ENCODE measurements around the gene TMEM201.

The TMEM201 gene

GRCh38 chr1:9597361-9598315, 8.9 kb downstream of the TMEM201 start:
- no peak overlapping the region for H3K4me3 ChIP-seq (ENCODE audit: low read depth, low read length)
- in situ Hi-C loops (cut with HindIII; ENCODE audit: low sequenced_read_pairs) = no loop called here
- DNase-seq (ENCODE audit: low read depth) = no peak
- TF ChIP-seq CTCF (IDR thresholded peaks at IDR 0.05; ENCODE audit: low read depth, low read length, missing control alignments) = no peak

- no peak for TF ChIP-seq CTCF (IDR thresholded peaks at IDR 0.05; ENCODE audit: low read depth, low read length, missing control alignments)
- DNase-seq (ENCODE audit: low read depth) = no peak
- in situ Hi-C loops (cut with HindIII; ENCODE audit: low sequenced_read_pairs) = no loop called here
- no peak overlapping the region for H3K4me3 ChIP-seq (ENCODE audit: low read depth, low read length)
These were observed 9.6 kb downstream of the TMEM201 start for GRCh38 chr1:9598316-9598700.

DNA sequence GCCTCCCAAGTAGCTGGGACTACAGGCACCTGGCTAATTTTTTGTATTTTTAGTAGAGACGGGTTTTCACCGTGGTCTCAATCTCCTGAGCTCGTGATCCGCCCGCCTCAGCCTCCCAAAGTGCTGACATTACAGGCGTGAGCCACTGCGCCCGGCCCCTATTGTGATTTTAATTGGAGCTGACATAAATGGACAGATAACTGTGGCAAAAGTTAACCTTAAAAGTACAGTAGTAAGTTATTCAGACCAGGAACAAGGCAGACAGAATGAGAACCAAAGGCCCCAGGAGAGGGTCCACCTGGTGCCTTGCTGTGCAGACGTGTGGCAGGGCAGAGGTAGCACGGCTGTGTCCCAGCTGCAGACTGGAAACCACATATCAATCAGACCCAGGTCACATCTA, 11.0 kb downstream of the TMEM201 start:
- no peak overlapping the region for H3K4me3 ChIP-seq (ENCODE audit: low read depth, low read length)
- no peak for DNase-seq (ENCODE audit: low read depth)
- no peak for TF ChIP-seq CTCF (IDR thresholded peaks at IDR 0.05; ENCODE audit: low read depth, low read length, missing control alignments)
- in situ Hi-C loops (cut with HindIII; ENCODE audit: low sequenced_read_pairs) = no loop called here

DNA sequence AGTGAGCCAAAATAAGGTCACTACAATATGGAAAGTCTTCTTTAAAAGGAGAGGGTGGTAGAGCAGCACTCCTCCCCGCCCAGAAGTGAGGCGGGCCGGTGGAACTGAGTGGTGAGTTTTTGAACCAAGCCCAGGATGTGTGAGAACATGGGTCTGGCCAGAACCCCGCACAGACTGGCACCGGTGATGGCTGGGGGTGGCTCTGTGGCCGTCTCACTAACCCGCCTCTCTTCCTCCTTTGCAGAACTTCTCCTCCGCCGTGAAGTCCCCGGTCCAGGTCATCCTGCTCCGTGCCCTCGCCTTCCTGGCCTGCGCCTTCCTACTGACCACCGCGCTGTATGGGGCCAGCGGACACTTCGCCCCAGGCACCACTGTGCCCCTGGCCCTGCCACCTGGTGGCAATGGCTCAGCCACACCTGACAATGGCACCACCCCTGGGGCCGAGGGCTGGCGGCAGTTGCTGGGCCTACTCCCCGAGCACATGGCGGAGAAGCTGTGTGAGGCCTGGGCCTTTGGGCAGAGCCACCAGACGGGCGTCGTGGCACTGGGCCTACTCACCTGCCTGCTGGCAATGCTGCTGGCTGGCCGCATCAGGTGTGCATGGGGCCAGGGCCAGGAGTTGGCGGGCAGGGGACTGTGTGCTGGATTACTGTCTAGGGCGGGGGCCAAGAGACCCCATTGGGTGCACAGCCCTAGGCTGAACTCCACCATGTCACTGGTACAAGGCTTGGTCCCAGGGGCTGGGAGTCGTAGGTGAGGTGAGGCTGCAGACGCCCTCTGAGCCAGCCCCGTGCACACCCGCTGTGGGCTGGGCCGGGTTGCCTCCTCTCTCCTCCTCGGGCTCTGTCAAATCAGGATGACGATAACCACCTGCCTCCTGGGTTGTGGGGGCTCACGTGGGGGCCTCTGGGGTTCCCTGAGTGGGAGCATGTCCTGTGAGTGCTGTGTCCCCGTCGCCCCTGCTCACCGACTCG, 12.4 kb downstream of the TMEM201 start:
- DNase-seq (ENCODE audit: low read depth) = no peak
- no peak overlapping the region for H3K4me3 ChIP-seq (ENCODE audit: low read depth, low read length)
- TF ChIP-seq CTCF (IDR thresholded peaks at IDR 0.05; ENCODE audit: low read depth, low read length, missing control alignments) = no peak
- in situ Hi-C loops (cut with HindIII; ENCODE audit: low sequenced_read_pairs) = no loop called here

DNA sequence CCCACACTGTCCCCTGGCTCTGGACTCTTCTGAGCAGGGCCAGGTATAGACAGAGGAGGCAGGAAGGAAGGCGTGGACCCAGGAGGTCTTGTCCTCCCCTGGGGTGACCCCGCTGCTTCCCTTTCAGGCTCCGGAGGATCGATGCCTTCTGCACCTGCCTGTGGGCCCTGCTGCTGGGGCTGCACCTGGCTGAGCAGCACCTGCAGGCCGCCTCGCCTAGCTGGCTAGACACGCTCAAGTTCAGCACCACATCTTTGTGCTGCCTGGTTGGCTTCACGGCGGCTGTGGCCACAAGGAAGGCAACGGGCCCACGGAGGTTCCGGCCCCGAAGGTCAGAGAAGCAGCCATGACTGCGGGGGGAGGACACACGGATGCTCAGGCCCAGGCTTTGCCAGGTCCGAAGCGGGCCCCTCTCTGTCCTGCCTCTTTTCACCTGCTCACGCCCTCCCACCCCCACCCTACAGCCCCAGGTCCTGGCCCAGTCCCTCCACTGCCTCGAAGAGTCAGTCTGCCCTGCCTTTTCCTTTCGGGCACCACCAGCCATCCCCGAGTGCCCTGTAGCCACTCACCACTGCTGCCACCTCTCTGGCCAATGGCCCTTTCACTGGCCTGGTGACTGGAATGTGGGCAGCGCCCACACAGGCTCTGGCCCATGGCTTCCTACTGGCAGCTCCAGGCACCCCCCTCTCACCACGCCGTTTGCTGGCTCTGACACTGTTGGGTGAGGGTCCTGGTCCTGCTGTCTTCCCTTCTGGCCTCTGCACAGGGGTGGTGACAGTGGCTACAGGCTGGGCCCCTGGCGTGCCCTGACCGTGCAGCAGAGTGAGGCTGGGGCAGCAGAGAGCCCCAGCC, 13.5 kb downstream of the TMEM201 start:
- in situ Hi-C loops (cut with HindIII; ENCODE audit: low sequenced_read_pairs) = no loop called here
- H3K4me3 ChIP-seq (ENCODE audit: low read depth, low read length) = no peak overlapping the region
- TF ChIP-seq CTCF (IDR thresholded peaks at IDR 0.05; ENCODE audit: low read depth, low read length, missing control alignments) = no peak
- DNase-seq (ENCODE audit: low read depth) = no peak

DNA sequence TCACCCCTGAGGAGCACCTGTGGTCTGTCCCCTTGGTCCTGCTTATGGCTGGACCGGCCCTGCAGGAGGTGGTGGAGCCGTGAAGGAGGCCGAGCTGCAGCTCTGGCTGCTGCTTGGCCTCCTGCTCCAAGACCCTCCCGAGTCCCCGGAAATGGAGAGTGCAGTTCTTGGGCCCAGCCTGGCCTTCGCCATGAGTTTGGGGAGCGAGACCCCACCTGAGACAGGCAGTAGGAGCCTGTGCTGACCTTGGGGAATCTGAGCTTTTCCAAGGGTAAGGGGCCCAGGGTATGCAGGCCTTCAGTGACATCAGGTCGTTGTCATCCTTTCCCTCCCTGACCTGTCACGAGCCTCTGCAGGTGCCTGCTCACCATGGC, 14.1 kb downstream of the TMEM201 start:
- DNase-seq (ENCODE audit: low read depth) = no peak
- in situ Hi-C loops (cut with HindIII; ENCODE audit: low sequenced_read_pairs) = no loop called here
- no peak for TF ChIP-seq CTCF (IDR thresholded peaks at IDR 0.05; ENCODE audit: low read depth, low read length, missing control alignments)
- H3K4me3 ChIP-seq (ENCODE audit: low read depth, low read length) = no peak overlapping the region

Measured in astrocyte of the cerebellum (primary cell).